HuH-7.5 (cell line): ENCODE results near the gene PIGC.

Source experiments
- DNase-seq: peaks from one replicate; pipeline ENCODE4 v3.0.0; 2011; ENCODE audit warnings: low spot score

Gene PIGC

DNA sequence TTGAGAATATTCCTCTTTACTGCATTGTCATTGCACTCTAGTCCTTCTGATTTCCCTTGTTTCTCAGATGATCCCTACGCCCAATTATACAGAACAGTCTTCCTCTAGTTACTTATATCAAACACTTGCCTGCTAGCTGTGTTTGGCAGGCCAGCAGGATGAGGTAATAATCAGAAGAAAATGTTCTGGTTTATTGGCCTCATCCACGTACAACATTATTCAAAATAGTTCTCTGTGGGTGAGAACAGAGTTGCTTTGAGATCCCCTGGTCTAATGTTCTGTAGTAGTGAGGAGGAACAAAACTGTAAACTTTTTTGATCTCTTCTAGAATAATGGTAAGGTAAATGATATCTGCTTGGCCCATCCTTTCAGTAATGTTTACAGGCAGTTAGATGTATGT, 45.7 kb downstream of the PIGC start:
- DNase-seq, result no peak

DNA sequence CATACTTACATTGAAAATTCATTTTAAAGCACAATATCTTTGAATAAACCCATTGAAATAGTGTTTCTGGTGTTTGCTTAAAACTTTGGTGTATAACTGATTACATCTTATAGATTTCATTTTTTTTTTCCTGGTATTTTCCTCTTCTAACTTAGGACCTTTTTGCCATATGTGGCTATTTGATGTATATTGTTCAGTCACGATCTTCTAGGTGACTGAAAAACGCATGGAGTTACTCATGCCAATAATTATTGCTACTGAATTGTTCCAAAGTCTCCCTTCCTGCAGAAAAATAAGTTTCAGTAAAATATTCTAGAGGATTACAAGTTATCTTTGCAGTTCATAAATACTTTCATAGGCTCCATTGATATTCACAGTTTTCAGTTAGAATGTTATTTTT, 46.2 kb downstream of the PIGC start:
- DNase-seq, result no peak

DNA sequence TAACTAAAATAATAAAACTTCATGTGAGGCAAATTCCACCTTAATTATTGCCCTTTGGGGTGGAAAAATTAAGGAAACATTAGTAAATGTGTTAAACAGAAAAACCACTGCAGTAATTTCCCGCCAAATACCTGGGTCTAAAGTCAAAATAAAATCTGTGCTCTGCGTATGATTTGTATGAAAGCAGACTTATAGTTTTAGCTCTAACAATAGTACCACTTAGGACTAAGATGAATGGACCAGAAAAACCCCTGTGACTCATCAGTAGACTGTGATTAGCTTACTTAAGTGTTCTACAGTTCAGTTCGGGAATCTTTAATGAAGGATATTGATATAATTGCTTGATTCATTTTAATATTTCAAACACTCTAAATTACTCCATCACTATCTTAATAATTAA, 46.6 kb downstream of the PIGC start:
- DNase-seq, result no peak

DNA sequence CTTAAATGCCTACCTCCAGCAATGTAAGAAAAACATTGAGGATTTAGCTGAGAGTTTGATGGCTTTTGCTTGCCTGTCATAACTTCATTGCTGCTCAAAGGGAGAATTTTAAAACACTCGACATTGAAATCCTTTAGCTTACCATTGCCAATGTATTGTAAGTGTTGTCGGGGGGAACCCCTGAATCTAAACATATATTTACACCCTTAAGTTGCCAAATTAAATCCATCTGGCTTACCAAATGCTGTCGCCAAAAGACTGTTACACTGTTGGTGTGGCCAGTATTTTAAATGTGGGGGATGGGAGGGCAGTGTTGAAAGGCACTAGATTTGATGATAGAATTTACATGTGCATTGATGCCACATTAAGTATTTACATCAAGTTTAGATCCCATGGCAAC, 48.3 kb downstream of the PIGC start:
- no peak for DNase-seq

DNA sequence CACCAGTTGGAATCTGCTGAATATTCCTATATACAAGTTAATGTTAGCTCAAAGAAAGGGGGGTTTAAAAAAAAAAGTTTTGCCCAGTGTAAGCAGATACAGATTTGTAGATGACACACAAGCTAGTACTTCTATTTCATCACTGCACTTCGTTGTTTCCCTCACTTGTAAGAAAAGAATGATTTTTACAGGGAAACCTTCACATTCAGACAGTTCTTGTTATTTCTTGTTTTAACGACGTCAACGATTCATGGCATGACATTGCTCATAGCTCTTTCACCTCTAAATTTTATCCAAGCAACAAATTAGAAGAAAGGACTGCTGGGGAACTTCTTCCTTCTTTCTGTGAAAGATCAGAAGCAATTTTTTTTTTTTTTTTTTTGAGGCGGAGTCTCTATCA, 49.1 kb downstream of the PIGC start:
- no peak for DNase-seq

DNA sequence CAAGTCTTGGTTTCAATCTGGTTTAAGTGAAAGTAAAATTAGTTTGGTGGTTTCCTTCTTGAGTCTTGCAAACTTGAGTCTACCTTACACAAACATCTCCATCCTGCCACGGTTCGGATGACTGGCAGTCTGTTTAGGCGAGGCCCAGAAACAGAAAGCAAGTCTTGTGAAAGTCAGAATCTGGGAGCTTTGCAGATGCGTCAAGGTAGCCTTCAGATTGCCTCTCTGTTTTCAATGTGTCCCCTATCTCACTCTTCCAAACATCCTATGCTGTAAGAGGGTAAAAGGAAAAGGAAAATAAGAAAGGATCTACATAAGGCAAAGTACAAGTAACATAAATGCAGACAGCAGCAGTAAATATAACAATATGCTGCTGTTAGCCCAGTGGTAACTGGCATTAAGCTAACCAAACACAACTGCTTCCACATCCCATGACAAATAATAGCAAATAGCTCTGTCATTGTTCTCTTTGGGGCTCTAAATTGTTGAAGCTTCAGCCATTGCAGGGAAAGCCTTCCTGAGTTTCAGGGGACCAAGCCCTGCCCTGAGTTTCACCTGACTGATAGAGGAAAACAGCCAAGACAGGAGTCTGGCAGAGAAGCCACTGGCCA, 49.6 kb downstream of the PIGC start:
- no peak for DNase-seq

DNA sequence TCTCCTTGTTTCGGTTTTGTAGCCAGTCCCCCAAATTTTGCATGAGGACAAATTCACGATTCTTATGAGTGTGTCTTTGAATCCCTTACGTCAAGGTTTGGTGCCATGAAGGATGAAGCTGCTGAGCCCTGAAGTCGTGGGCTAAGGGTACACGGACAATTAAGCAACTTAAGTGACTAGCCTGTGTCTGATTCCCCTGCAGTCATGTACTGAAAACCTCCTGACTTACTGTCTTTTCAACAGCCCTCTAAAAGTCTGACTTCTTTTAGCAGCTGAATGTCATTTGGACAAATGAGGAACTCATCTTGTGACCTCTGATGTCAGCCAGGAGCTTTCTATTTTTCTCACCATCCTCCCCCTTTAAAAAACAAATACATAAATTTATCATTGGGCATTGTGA, 50.5 kb downstream of the PIGC start:
- no peak for DNase-seq

DNA sequence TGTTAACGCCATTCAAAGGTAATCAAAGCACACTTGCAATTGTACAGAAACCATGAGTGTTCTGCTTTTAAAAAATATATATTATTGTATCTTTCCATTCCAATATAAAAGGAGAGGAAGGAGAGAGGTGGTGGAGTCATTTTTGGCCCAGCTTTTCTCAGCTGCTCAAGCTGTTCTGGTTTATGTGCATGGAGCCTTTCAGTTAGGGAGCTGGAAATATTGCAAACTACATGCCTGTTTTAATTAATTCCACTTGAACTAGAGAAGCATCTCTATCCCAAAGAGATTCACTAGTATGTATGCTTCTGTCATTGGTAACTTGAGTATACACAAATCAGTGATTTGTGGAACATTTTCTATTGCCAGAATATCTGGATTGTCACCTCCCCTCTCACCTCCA, 51.9 kb downstream of the PIGC start:
- DNase-seq, result no peak
